Hindlimb muscle (tissue), 1 donor: ENCODE results near the gene NR2F1-AS1. TPM values are rescaled to one million over a fixed set of nuclear protein-coding genes. Genes with fewer than 3 reads are reported as not detected.

Source experiments
- DNase-seq: peaks from one replicate; pipeline ENCODE4 v3.0.0-alpha.2; 2013
- polyA plus RNA-seq: library from polyadenylated mRNA; unstranded; fragments of 120-200 nt; gene quantifications from one replicate; pipeline ENCODE4 v1.2.1, GENCODE V29; 2013; ENCODE audit not compliant: insufficient read length

NR2F1-AS1 gene
- polyA plus RNA-seq, 1 donor, result 2.7 TPM

GRCh38 chr5:93603078-93603792, 22.2 kb upstream of the NR2F1-AS1 start:
- no peak for DNase-seq

GRCh38 chr5:93602241-93603077, 21.4 kb upstream of the NR2F1-AS1 start:
- DNase-seq, result no peak

DNA sequence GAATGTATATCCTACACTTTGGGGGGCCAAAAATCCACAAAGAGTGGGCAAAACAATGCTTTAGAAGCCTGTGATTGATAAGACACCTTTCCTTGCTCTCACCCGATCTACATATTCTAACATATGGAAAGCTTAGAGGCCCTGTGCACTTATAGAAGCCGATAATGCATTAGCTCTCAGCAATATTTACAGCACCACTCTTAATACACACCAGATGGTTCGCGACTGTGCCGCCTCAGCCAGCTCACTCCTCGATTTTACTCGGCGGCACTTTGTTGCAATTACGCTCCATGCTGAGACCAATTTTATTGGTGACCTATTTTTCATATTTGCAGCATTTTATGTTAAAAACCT, 20.8 kb upstream of the NR2F1-AS1 start:
- no peak for DNase-seq

- no peak for DNase-seq
Observed at GRCh38 chr5:93601071-93601801, 20.2 kb upstream of the NR2F1-AS1 start.

DNA sequence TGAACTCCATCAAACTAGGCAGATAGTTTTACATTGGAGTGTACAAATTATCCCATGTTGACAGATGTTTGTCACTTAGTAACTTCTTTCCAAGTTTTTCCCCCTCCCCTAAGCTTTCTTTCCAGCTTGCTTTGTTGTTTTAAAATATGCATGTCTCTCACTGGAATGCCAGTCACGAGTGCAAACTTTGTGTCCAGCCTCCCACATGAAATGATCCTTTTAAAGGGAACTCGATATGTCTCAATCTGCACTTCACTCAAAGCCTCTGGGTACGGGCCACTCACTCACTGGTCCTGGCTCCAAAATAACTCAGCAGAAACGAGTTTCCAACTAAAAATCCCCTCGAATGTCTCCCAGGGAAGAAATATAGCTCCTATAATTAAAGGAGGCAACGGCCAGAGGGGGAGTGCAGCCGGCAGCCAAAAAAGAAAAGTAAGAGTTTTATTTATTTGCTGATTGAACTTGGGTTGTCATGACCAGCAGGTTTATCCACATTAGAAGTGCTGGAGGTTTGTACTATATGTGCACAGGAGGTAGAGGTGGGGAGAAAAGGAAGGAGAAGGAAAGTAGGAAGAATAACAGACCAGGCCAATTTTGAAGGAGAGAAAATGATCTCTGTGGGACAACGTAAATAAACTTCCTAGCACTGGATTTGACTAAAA, 19.5 kb upstream of the NR2F1-AS1 start:
- DNase-seq, result no peak

- DNase-seq, result no peak
Observed at GRCh38 chr5:93599399-93600120, 18.5 kb upstream of the NR2F1-AS1 start.

GRCh38 chr5:93599001-93599379, 18.0 kb upstream of the NR2F1-AS1 start:
- no peak for DNase-seq

GRCh38 chr5:93598091-93599000, 17.3 kb upstream of the NR2F1-AS1 start:
- no peak for DNase-seq

DNA sequence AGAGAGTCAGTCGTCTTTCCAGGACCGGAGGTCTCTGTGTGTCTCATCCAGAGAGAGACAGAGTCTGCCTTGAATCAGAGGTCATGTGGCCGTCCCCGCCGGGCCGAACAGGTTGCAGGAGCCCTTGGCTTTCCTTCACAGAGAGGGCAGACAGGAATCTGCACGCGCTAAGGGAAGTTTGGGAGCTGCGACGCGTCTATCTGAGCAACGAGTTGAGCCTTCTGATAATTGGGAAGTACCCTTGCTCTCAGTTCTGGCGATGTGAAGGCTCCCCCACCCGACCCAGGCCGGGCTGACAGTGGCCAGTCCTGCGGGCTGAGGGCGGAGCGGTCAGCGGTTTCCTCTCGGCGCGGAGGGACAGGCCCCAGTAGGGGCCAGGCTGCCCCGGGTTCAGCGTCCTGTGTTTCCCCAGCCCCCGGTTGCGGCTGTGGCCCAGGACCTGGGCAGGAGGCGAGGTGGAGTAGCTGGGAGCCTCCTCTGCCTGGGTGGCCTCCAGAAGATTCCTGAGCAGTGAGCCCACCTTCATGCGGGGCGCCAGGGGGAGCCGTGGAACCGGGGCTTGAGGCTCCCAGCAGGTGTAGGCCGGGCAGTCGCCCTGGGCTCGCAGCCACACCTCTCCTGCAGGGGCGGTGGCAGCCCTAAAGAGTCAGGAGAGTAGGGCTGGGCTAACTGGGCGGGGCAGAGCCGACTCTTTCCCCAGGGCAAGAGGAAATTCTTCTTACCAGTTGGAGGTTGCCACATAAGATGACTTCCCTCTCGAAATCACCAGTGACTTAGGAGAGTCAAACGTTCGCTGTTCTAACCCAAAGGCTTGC, 15.9 kb upstream of the NR2F1-AS1 start:
- DNase-seq, result no peak

- DNase-seq, result no peak
Observed at GRCh38 chr5:93596310-93596675, 15.3 kb upstream of the NR2F1-AS1 start.

DNA sequence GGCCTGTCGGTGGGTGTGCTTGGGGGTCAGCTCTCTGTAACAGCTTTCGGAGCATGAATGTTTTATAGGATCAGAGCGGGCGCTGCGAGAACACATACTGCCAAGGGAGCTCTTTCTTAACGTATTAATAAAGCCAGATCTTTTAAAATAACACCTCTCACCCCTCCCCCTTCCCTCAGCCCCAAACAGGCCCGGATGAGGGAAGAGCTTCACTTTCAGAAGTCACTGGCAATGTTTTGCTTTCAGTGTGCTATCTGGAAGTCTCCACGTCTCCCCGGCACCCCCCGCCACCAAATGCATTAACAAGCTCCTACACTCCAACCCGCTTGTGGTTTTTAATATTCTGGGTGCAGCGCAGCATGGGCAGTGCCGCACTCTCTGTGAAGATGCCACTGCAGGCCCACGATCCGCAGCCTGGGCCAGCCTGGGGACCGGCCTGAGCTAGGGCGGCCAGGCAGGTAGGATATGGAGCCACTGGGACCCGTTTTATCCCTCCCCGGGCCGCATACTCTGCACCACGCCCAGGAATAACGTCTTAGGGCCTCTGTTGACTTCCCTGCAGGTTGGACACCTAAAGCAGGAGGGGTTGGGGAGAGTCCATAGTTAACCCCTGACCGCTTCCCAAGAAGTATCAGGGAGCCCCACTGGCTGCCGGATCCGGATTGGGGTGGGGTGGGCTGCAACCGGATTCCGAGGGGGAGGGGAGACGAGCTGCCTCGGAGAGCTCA, 14.6 kb upstream of the NR2F1-AS1 start:
- no peak for DNase-seq

GRCh38 chr5:93594591-93595419, 13.8 kb upstream of the NR2F1-AS1 start:
- DNase-seq, result no peak

GRCh38 chr5:93593476-93594131, 12.6 kb upstream of the NR2F1-AS1 start:
- no peak for DNase-seq

DNA sequence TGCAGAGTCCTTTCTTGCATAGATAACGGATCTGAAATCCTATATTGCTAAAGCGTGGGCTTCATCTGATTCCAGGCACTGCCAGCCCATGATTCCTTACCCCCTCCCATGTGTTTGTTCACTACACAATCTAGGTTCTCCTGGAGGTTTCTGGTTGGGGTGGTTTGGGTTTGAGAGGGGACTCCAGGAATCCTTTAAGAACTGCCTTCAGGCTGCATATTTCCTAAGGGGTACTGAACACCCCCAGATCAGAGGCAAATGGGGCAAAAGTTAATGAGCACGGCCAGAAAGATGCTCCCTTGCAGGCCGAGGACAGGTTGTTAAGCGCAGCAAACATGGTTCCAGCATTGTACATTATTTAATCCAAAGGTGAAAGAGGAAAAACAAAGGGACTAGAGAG, 11.9 kb upstream of the NR2F1-AS1 start:
- DNase-seq, result no peak

DNA sequence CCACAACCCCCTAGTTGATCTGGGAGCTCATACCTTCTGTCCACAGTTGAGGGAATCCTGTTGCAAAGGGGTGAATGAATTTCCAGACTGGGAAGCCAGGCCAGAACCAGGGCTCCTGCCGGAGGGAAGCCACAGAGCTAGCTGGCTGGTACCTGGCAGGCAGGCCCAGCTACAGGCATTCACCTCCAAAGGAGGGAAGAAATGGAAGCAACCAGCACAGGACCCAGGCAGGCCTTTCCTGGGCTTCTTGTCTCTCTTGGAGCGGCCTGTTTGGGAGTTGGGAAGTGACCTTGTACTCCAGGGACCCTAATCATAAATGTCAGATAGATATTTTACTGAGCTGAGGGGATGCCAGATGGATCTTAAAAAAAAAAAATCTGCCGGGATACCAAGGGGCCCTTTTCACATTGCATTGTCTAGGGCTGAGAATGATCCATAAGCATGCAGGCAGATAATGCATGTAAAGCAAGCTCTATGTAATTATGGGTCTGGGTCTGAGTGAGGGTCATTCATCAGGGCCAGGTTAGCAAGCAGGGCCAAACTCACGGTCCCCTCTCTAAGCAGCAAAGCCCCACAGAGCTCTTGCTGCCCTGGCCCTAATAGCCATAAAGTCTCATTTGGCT, 10.4 kb upstream of the NR2F1-AS1 start:
- no peak for DNase-seq

DNA sequence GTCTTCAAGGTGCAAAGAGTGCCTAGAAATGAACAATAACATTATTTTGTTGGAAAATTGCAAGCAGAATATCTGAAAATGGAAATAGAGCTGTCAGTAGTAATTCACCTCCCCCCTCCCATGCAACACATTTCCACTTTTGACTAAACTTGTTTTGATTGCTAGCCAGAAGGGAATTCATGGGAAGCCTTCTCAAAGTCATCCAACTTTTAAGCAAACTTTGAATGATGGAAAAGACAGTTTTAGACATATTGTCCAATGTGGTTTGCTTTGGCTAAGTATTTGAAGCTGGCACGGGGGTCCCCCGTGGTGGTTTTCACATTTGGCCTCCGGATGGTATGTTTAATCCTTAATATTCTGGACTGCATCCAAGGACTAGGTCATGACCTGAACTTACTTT, 9.5 kb upstream of the NR2F1-AS1 start:
- DNase-seq, result no peak

DNA sequence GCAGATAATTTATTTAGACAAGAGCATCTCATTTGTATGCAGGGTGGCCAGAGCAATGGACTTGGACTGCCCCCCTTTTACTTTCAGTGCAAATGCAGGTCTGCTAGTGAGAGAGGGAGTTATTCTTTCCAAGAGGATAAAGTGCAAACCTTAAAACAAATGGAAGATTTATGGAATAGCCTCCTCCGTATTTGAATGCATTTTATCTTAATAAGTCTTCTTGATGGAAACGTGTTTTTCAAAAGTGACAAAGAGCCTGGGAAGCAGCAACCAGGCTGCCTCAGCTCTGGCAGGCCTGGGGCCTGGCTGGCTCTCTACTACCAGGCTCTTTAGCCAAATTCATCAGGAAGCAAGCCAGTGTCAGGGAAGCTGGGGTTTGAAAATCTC, 8.8 kb upstream of the NR2F1-AS1 start:
- no peak for DNase-seq
